BJ (cell line): ENCODE results near the gene BTD. TPM values are rescaled to one million over a fixed set of nuclear protein-coding genes. Genes with fewer than 3 reads are reported as not detected.

Experiments used
- CTCF ChIA-PET: fragments of 350-600 bp; formaldehyde crosslinking; extraction: SDS; loops from one replicate; lab custom pipeline; 2021; ENCODE audit warnings: antibody characterized with exemption, inconsistent platforms; lab: Yijun Ruan, JAX
- POLR2A ChIA-PET: fragments of 300-600 bp; sonication (Branson Sonifier 250); formaldehyde crosslinking; extraction: SDS; loops from one replicate; lab custom pipeline; 2021; ENCODE audit warnings: antibody characterized with exemption; lab: Charles Lee
- DNase-seq: peaks from one replicate; pipeline ENCODE4 v3.0.0-alpha.2; 2011; ENCODE audit warnings: low read depth
- H3K27me3 ChIP-seq: 2 replicates; pipeline ENCODE4 v1.6.0; 2011; ENCODE audit warnings: low read length; ENCODE audit not compliant: control insufficient read depth, insufficient read depth
- H3K36me3 ChIP-seq: 2 replicates; pipeline ENCODE4 v1.5.1; 2011; ENCODE audit warnings: low read length; ENCODE audit not compliant: control insufficient read depth, insufficient read depth
- H3K4me3 ChIP-seq: 2 replicates; pipeline ENCODE4 v1.5.1; 2011; ENCODE audit warnings: low read depth, mild to moderate bottlenecking, control low read depth, low read length
- CTCF ChIP-seq: IDR thresholded peaks from 2 replicates; pipeline ENCODE4 v1.5.1; 2011; ENCODE audit warnings: low read depth, mild to moderate bottlenecking, control low read depth, inconsistent platforms, low read length, moderate library complexity; ENCODE audit not compliant: insufficient read depth
- polyA plus RNA-seq: library from polyadenylated mRNA; depleted of rRNA; stranded (reverse); fragments of >200 nt; gene quantifications from 2 replicates; pipeline ENCODE4 v1.2.3, GENCODE V29; 2011

Gene BTD
- polyA plus RNA-seq, 1 experiment = 24.8 TPM

DNA sequence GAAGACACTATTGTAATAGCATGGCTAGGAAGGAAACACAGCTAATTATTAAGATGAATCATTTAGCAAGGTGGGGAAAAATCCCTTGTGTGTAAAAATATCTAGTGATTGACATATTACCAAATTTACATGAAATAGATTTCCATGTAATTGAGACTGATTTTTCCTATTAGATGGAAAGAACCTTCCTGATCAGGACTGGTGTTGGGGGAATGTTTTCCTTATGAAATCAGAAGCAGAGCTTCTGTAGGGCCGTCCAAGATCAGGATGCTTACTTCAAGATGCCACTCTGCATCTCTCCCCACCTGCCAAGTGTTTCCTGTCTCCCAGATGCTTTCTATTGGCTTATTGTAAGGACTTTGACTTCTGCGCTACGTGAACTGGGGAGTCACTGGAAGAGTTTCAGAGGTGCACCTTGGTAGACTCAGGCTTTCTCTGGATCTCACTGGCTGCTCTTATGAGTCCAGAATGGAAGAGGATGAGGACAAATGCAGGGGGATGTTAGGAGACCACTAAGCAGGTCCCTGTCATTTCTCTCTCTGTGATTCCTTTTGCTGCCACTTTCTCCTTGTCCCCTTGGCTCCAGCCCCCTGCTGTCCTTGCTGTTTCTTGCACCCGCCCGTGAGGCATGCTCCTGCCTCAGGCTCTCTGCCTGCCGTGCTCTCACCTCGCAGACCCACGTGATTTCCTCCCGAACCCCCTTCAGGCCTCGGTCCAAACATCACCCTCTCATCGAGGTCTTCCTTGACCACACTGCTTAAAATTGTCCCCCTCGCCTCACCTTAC, 30.1 kb downstream of the BTD start:
- Histone ChIP-seq H3K27me3 (no peaks in the 10 kb centered on the region), H3K4me3 (no peak overlapping the region), H3K36me3 (no peaks in the 10 kb centered on the region)
- no peak for DNase-seq
- POLR2A ChIA-PET = interaction anchor here (1.1 kb wide), 1 partner anchor 30 kb away, joined by 5 read pairs; the partner anchor contains the start of genes BTD and HACL1
- TF ChIP-seq CTCF = no peak
- CTCF ChIA-PET = interaction anchor here (1.0 to 7.9 kb wide), 7 partner anchors 32 to 610 kb away, joined by 3 to 57 read pairs (median 4); no protein-coding TSS in a partner anchor

- CTCF ChIA-PET = interaction anchor here (7.9 kb wide), 1 partner anchor 180 kb away, joined by 57 read pairs; no protein-coding TSS in a partner anchor
- Histone ChIP-seq H3K4me3 (no peak overlapping the region), H3K36me3 (no peaks in the 10 kb centered on the region), H3K27me3 (no peaks in the 10 kb centered on the region)
- TF ChIP-seq CTCF = no peak
- POLR2A ChIA-PET = no interaction called here
- DNase-seq = no peak
These were observed 30.7 kb downstream of the BTD start for GRCh38 chr3:15632212-15632580.

GRCh38 chr3:15633159-15633558, 31.6 kb downstream of the BTD start:
- no peak for TF ChIP-seq CTCF
- CTCF ChIA-PET = interaction anchor here (0.8 to 7.9 kb wide), 3 partner anchors 161 to 179 kb away, joined by 3 to 57 read pairs (median 4); no protein-coding TSS in a partner anchor
- POLR2A ChIA-PET = no interaction called here
- Histone ChIP-seq H3K36me3 (no peaks in the 10 kb centered on the region), H3K4me3 (no peak overlapping the region), H3K27me3 (no peaks in the 10 kb centered on the region)
- DNase-seq = no peak

DNA sequence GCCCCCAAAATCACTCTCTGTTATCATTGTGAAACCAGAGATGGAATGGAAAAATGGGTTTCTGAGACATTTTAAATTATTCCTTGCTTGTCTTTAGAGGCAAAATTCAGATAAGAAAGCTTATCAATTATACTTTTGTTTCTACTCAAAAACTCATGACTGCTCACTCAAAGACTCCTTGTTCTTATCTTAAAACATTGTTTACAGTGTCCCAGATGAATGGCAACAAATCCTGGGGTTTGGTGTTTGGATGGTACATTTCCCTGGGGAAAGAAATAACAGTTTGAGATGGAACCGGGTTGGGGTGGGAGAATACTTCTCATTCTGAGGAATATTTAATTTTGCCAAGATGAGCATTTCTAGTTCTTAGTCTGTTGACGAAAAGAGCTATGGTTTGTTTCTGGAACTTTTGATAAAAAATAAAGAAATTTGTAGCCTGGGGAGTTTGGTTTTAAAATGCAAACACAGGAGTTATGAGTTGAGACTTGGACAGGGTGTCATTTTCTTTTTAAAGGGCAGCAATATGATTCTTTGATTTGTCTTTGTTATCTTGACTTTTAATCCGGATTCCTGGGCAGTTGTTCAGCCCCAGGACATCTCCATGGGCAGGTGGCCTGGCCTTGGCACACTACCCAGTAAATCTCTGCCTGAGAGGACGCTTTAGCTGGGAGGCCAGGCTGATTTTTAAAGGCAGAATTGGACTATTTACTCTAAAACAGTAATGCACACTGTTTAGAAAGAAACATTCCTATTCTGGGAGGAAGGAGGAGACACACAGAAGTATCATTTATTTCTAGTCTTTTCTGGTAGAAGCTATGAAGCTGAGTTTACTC, 32.4 kb downstream of the BTD start:
- POLR2A ChIA-PET = no interaction called here
- CTCF ChIA-PET = interaction anchor here (0.8 to 7.9 kb wide), 7 partner anchors 12 to 179 kb away, joined by 3 to 57 read pairs (median 4); partner anchors contain the start of gene ANKRD28
- no peak for TF ChIP-seq CTCF
- Histone ChIP-seq H3K27me3 (no peaks in the 10 kb centered on the region), H3K36me3 (no peaks in the 10 kb centered on the region), H3K4me3 (no peak overlapping the region)
- no peak for DNase-seq
